ENCODE measurements around the gene ZWILCH.

GRCh38 chr15:66588537-66588936, 83.4 kb downstream of the ZWILCH start:
- no peak for TF ChIP-seq YY1 (IDR thresholded peaks at IDR 0.05; ENCODE audit: low read depth)
- TF ChIP-seq EZH2phosphoT487 (IDR thresholded peaks at IDR 0.05; ENCODE audit: borderline replicate concordance, low read depth): no peak
- TF ChIP-seq SMC3 (IDR thresholded peaks at IDR 0.05; ENCODE audit: low read depth, low read length): no peak
- TF ChIP-seq USF2 (IDR thresholded peaks at IDR 0.05; ENCODE audit: borderline replicate concordance, low read depth, low read length): no peak
- TF ChIP-seq, protein P1, sequence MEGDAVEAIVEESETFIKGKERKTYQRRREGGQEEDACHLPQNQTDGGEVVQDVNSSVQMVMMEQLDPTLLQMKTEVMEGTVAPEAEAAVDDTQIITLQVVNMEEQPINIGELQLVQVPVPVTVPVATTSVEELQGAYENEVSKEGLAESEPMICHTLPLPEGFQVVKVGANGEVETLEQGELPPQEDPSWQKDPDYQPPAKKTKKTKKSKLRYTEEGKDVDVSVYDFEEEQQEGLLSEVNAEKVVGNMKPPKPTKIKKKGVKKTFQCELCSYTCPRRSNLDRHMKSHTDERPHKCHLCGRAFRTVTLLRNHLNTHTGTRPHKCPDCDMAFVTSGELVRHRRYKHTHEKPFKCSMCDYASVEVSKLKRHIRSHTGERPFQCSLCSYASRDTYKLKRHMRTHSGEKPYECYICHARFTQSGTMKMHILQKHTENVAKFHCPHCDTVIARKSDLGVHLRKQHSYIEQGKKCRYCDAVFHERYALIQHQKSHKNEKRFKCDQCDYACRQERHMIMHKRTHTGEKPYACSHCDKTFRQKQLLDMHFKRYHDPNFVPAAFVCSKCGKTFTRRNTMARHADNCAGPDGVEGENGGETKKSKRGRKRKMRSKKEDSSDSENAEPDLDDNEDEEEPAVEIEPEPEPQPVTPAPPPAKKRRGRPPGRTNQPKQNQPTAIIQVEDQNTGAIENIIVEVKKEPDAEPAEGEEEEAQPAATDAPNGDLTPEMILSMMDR (IDR thresholded peaks at IDR 0.05): no peak
